Loucy (cell line): Measurements from ENCODE around the gene RHOC.

ENCODE experiments used
- H2AFZ ChIP-seq: fragments of 200-600 bp; sonication (generic); 2 replicates; pipeline ENCODE4 v1.6.0; 2016; ENCODE audit warnings: antibody characterized with exemption, mild to moderate bottlenecking, low read length, moderate library complexity
- H3F3A ChIP-seq: fragments of 200-600 bp; 2 replicates; pipeline ENCODE4 v1.6.0; 2016; ENCODE audit warnings: antibody characterized with exemption, low read depth, mild to moderate bottlenecking
- H3K27me3 ChIP-seq: fragments of 200-600 bp; sonication (generic); 2 replicates; pipeline ENCODE4 v1.6.1; 2014; ENCODE audit warnings: low read length, mild to moderate bottlenecking; ENCODE audit not compliant: insufficient read depth, poor library complexity, severe bottlenecking
- H3K36me3 ChIP-seq: fragments of 200-600 bp; sonication (generic); 2 replicates; pipeline ENCODE4 v1.6.1; 2016; ENCODE audit warnings: low read length; ENCODE audit not compliant: insufficient read depth
- H3K4me1 ChIP-seq: fragments of 200-600 bp; sonication (generic); 2 replicates; pipeline ENCODE4 v1.5.1; 2014; ENCODE audit warnings: low read length, mild to moderate bottlenecking; ENCODE audit not compliant: insufficient read depth, poor library complexity, severe bottlenecking
- H3K4me2 ChIP-seq: fragments of 200-600 bp; sonication (generic); 2 replicates; pipeline ENCODE4 v1.6.0; 2014; ENCODE audit warnings: antibody characterized with exemption, low read length, low read depth, mild to moderate bottlenecking; ENCODE audit not compliant: poor library complexity, severe bottlenecking
- H3K4me3 ChIP-seq: fragments of 200-600 bp; sonication (generic); 2 replicates; pipeline ENCODE4 v1.5.1; 2014; ENCODE audit warnings: low read length, mild to moderate bottlenecking, mixed read lengths; ENCODE audit not compliant: poor library complexity, severe bottlenecking
- H3K79me2 ChIP-seq: fragments of 200-600 bp; sonication (generic); 2 replicates; pipeline ENCODE4 v1.6.1; 2014; ENCODE audit warnings: low read length; ENCODE audit not compliant: insufficient read depth
- H3K9ac ChIP-seq: fragments of 200-600 bp; sonication (generic); 2 replicates; pipeline ENCODE4 v1.6.0; 2014; ENCODE audit warnings: mild to moderate bottlenecking, low read depth, low read length, moderate library complexity; ENCODE audit not compliant: poor library complexity, severe bottlenecking
- H3K9me2 ChIP-seq: fragments of 200-600 bp; sonication (generic); replicated peaks from 2 replicates; pipeline ENCODE4 v1.6.1; 2016; ENCODE audit warnings: low read depth, low read length, mixed read lengths
- H3K9me3 ChIP-seq: fragments of 200-600 bp; sonication (generic); 2 replicates; pipeline ENCODE4 v1.6.1; 2014; ENCODE audit warnings: mild to moderate bottlenecking, antibody characterized with exemption, low read length, low read depth; ENCODE audit not compliant: insufficient read depth
- H4K20me1 ChIP-seq: fragments of 200-600 bp; sonication (generic); 2 replicates; pipeline ENCODE4 v1.6.0; 2014; ENCODE audit warnings: antibody characterized with exemption, low read length, mild to moderate bottlenecking; ENCODE audit not compliant: insufficient read depth, poor library complexity, severe bottlenecking
- EZH2phosphoT487 ChIP-seq: fragments of 200-600 bp; IDR thresholded peaks from 2 replicates; pipeline ENCODE4 v1.6.1; 2018; ENCODE audit warnings: antibody characterized with exemption, mild to moderate bottlenecking, moderate library complexity, borderline replicate concordance
- TF ChIP-seq, protein P1 (sequence below): fragments of 200-600 bp; sonication (generic); conservative IDR thresholded peaks from 2 replicates; pipeline ENCODE4 v1.5.1; 2014; ENCODE audit warnings: mild to moderate bottlenecking, antibody characterized with exemption, low read length

The RHOC gene

DNA sequence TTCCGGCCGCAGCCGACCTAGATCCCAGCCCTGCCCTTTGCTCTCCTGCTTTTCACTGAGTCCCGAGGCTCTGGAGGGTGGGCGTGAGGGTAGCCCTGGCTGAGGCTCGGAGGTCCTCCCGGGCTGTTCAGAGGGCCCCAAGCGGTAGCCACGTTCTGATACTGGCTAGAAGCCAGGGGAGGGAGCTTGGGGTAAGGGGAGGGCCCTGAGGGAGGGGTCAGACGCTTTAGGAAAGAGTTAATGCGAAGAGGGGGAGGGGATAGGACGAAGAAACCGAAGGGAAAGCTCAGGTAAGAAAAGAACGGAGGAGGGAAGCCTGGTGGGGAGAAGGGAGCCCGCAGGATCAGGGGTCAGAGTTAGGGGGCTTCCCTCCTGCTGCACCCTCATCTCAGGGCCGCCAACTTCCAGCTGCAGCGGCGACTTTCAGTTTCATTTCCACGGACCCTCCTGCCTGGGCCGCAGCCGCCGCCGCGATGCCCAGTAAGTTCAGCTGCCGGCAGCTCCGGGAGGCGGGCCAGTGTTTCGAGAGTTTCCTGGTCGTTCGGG is 32.4 kb downstream of the RHOC start, which contains the start of gene MOV10:
Gene MOV10, plus strand, starts transcription at position 220 of the 546 bp plus-strand sequence. Its CDS starts 254 bp downstream, at position 474.
- peak within 1 kb of the TSS; percentile 87 for H2AFZ ChIP-seq
- TF ChIP-seq, protein P1, sequence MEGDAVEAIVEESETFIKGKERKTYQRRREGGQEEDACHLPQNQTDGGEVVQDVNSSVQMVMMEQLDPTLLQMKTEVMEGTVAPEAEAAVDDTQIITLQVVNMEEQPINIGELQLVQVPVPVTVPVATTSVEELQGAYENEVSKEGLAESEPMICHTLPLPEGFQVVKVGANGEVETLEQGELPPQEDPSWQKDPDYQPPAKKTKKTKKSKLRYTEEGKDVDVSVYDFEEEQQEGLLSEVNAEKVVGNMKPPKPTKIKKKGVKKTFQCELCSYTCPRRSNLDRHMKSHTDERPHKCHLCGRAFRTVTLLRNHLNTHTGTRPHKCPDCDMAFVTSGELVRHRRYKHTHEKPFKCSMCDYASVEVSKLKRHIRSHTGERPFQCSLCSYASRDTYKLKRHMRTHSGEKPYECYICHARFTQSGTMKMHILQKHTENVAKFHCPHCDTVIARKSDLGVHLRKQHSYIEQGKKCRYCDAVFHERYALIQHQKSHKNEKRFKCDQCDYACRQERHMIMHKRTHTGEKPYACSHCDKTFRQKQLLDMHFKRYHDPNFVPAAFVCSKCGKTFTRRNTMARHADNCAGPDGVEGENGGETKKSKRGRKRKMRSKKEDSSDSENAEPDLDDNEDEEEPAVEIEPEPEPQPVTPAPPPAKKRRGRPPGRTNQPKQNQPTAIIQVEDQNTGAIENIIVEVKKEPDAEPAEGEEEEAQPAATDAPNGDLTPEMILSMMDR, result no peak
- TF ChIP-seq EZH2phosphoT487, result no peak
- peaks cover 42% of the 10 kb centered on the region for H3K79me2 ChIP-seq
- no peaks in the 10 kb centered on the region for H3K9me3 ChIP-seq
- H3K36me3 ChIP-seq, result peaks cover 28% of the 10 kb centered on the region; the same call in 1 of the 2 replicates
- no peaks in the 10 kb centered on the region for H3K27me3 ChIP-seq
- peaks cover 43% of the 10 kb centered on the region for H3K4me1 ChIP-seq
- peak within 1 kb of the TSS; percentile 94 for H3K4me2 ChIP-seq
- peaks cover 20% of the 10 kb centered on the region for H4K20me1 ChIP-seq
- H3F3A ChIP-seq, result peaks cover 6% of the 10 kb centered on the region; the same call in 1 of the 2 replicates
- H3K9me2 ChIP-seq, result no peaks in the 10 kb centered on the region
- H3K9ac ChIP-seq, result peak within 1 kb of the TSS; percentile 87
- peak within 1 kb of the TSS; percentile 97 for H3K4me3 ChIP-seq

DNA sequence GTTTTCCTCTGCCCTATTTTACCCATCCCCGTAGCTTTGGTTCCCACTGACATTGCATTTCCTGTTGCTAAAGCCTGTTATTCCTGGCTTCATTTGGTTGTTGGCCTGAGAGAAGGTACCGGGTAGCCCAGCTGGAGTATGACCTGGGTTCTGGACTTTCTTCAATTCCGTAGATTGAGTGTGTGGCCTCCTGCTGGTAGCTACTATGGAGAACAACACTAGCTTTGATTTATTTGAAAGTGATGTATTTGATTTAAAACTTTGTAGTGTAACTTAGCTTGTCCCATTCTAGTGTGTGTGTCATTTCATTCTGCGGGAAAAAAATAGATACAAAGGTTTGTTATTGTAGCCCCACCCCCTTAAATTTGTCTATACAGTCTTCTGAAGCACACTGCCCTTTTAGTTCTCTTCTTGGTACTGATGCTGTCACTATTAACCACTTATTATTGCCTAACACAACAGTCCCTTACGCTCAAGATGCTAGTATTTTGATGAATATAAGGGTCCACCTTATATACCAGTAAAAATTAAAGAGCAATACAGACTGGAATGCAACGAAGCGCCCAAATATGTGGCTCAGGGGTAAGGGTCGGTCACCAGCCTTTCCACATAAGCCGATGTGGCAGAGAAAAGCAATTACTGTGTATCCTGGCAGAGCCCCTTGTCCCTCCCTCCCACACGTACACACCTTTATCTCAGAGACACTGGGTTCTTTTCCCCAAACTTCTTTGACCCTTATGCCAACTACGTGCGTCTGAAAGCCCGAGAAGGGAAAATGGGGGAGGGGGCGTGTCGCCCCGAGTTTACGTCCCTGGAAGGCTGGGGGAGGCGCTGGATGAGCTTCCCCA is 33.1 kb downstream of the RHOC start:
- H3K9me3 ChIP-seq, result no peaks in the 10 kb centered on the region
- H3F3A ChIP-seq, result peaks cover 6% of the 10 kb centered on the region; the same call in 1 of the 2 replicates
- no peaks in the 10 kb centered on the region for H3K27me3 ChIP-seq
- H3K36me3 ChIP-seq, result peaks cover 35% of the 10 kb centered on the region; the same call in 1 of the 2 replicates
- TF ChIP-seq, protein P1, result peak; percentile 49
- TF ChIP-seq EZH2phosphoT487, result no peak
- H3K9me2 ChIP-seq, result no peaks in the 10 kb centered on the region
- H3K9ac ChIP-seq, result peak overlapping the region; percentile 87
- H3K4me2 ChIP-seq, result peak overlapping the region; percentile 94
- peak overlapping the region; percentile 97 for H3K4me3 ChIP-seq
- peaks cover 36% of the 10 kb centered on the region for H3K79me2 ChIP-seq
- H3K4me1 ChIP-seq, result peaks cover 38% of the 10 kb centered on the region
- peak overlapping the region; percentile 87 for H2AFZ ChIP-seq
- H4K20me1 ChIP-seq, result peaks cover 20% of the 10 kb centered on the region

DNA sequence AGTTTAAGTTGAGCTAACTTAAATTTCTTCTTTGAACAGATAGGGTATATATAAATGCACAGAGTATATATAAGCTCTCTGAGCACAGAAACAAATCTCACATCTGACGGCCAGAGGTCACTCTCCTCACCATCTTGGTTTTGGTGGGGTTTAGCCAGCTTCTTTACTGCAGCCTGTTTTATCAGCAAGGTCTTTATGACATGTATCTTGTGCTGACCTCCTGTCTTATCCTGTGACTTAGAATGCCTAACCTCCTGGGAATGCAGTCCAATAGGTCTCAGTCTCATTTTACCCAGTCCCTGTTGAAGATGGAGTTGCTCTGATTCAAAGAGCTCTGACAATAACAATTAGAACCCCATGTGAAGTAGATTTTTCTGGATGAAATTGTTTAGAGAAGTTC is 34.1 kb downstream of the RHOC start:
- H3K36me3 ChIP-seq, result peaks cover 45% of the 10 kb centered on the region; the same call in 1 of the 2 replicates

More for the DNA sequence above, 34.1 kb downstream of the RHOC start:
- Histone ChIP-seq H3K4me2 (no peak overlapping the region), H3F3A (peaks cover 6% of the 10 kb centered on the region; the same call in 1 of the 2 replicates), H2AFZ (no peak overlapping the region), H3K9ac (no peak overlapping the region), H3K9me3 (no peaks in the 10 kb centered on the region), H3K4me3 (no peak overlapping the region), H3K27me3 (no peaks in the 10 kb centered on the region), H3K4me1 (peaks cover 30% of the 10 kb centered on the region), H3K9me2 (no peaks in the 10 kb centered on the region), H3K79me2 (peaks cover 28% of the 10 kb centered on the region), H4K20me1 (peaks cover 17% of the 10 kb centered on the region)
- TF ChIP-seq EZH2phosphoT487, result no peak
- TF ChIP-seq, protein P1, result no peak
